ENCODE measurements around the gene BCAS3.

Gene BCAS3

GRCh38 chr17:61363601-61364462, 686.2 kb downstream of the BCAS3 start:
- Histone ChIP-seq H2AFZ (ENCODE audit: low read depth, low read length) (no peak overlapping the region), H3K27ac (ENCODE audit: low read length) (no peak overlapping the region), H3K4me2 (ENCODE audit: low read length) (no peak overlapping the region), H3K36me3 (replicated peaks; ENCODE audit: low read depth, low read length) (no peaks in the 10 kb centered on the region), H3K4me1 (ENCODE audit: low read length) (no peaks in the 10 kb centered on the region), H3K4me3 (ENCODE audit: low read length) (no peak overlapping the region), H3K9ac (ENCODE audit: low read length) (no peak overlapping the region), H3K27me3 (ENCODE audit: low read depth, low read length) (peaks cover 8% of the 10 kb centered on the region; the same call in 1 of the 2 replicates), H3K9me3 (ENCODE audit: insufficient read depth, low read length) (no peaks in the 10 kb centered on the region), H3K79me2 (ENCODE audit: low read length) (no peaks in the 10 kb centered on the region), H4K20me1 (ENCODE audit: insufficient read depth, low read length) (no peaks in the 10 kb centered on the region)
- TF ChIP-seq EZH2phosphoT487 (IDR thresholded peaks at IDR 0.05; ENCODE audit: low read depth) = no peak
- TF ChIP-seq CTCF (IDR thresholded peaks at IDR 0.05; ENCODE audit: low read depth, low read length) = no peak

- Histone ChIP-seq H3K4me1 (ENCODE audit: low read length) (no peaks in the 10 kb centered on the region), H3K27me3 (ENCODE audit: low read depth, low read length) (peaks cover 8% of the 10 kb centered on the region; the same call in 1 of the 2 replicates), H3K4me3 (ENCODE audit: low read length) (no peak overlapping the region), H3K9me3 (ENCODE audit: insufficient read depth, low read length) (no peaks in the 10 kb centered on the region), H3K79me2 (ENCODE audit: low read length) (no peaks in the 10 kb centered on the region), H3K9ac (ENCODE audit: low read length) (no peak overlapping the region), H3K4me2 (ENCODE audit: low read length) (no peak overlapping the region), H2AFZ (ENCODE audit: low read depth, low read length) (no peak overlapping the region), H4K20me1 (ENCODE audit: insufficient read depth, low read length) (no peaks in the 10 kb centered on the region), H3K36me3 (replicated peaks; ENCODE audit: low read depth, low read length) (no peaks in the 10 kb centered on the region), H3K27ac (ENCODE audit: low read length) (no peak overlapping the region)
- no peak for TF ChIP-seq CTCF (IDR thresholded peaks at IDR 0.05; ENCODE audit: low read depth, low read length)
- TF ChIP-seq EZH2phosphoT487 (IDR thresholded peaks at IDR 0.05; ENCODE audit: low read depth) = no peak
Observed at GRCh38 chr17:61364463-61364846, 686.8 kb downstream of the BCAS3 start.

GRCh38 chr17:61366076-61366714, 688.5 kb downstream of the BCAS3 start:
- Histone ChIP-seq H3K9me3 (ENCODE audit: insufficient read depth, low read length) (no peaks in the 10 kb centered on the region), H3K36me3 (replicated peaks; ENCODE audit: low read depth, low read length) (no peaks in the 10 kb centered on the region), H4K20me1 (ENCODE audit: insufficient read depth, low read length) (no peaks in the 10 kb centered on the region), H2AFZ (ENCODE audit: low read depth, low read length) (no peak overlapping the region), H3K9ac (ENCODE audit: low read length) (no peak overlapping the region), H3K79me2 (ENCODE audit: low read length) (no peaks in the 10 kb centered on the region), H3K27ac (ENCODE audit: low read length) (no peak overlapping the region), H3K4me2 (ENCODE audit: low read length) (no peak overlapping the region), H3K4me1 (ENCODE audit: low read length) (no peaks in the 10 kb centered on the region), H3K27me3 (ENCODE audit: low read depth, low read length) (peaks cover 8% of the 10 kb centered on the region; the same call in 1 of the 2 replicates), H3K4me3 (ENCODE audit: low read length) (no peak overlapping the region)
- no peak for TF ChIP-seq EZH2phosphoT487 (IDR thresholded peaks at IDR 0.05; ENCODE audit: low read depth)

- Histone ChIP-seq H2AFZ (ENCODE audit: low read depth, low read length) (no peak overlapping the region), H3K4me3 (ENCODE audit: low read length) (no peak overlapping the region), H3K9ac (ENCODE audit: low read length) (no peak overlapping the region), H3K9me3 (ENCODE audit: insufficient read depth, low read length) (no peaks in the 10 kb centered on the region), H3K27ac (ENCODE audit: low read length) (no peak overlapping the region), H4K20me1 (ENCODE audit: insufficient read depth, low read length) (no peaks in the 10 kb centered on the region), H3K27me3 (ENCODE audit: low read depth, low read length) (peaks cover 6% of the 10 kb centered on the region; the same call in 1 of the 2 replicates), H3K36me3 (replicated peaks; ENCODE audit: low read depth, low read length) (no peaks in the 10 kb centered on the region), H3K4me1 (ENCODE audit: low read length) (no peaks in the 10 kb centered on the region), H3K4me2 (ENCODE audit: low read length) (no peak overlapping the region), H3K79me2 (ENCODE audit: low read length) (no peaks in the 10 kb centered on the region)
- no peak for TF ChIP-seq EZH2phosphoT487 (IDR thresholded peaks at IDR 0.05; ENCODE audit: low read depth)
- no peak for TF ChIP-seq CTCF (IDR thresholded peaks at IDR 0.05; ENCODE audit: low read depth, low read length)
Observed at GRCh38 chr17:61366715-61367413, 689.2 kb downstream of the BCAS3 start.

Data from OCI-LY3 (cell line).